Esophagus squamous epithelium (tissue), 4 donors: ENCODE data around the gene SCAMP3.

Source experiments
- CTCF ChIP-seq, 6 experiments: fragments of 450-650 bp in 4 of 6; fragments of 200-600 bp in 2 of 6; sonication (generic) in 2 of 6; IDR thresholded peaks; one replicate each; pipeline ENCODE4 v1.5.1; 2016 to 2019; ENCODE audit warnings: antibody characterized with exemption in 6 of 6, mild to moderate bottlenecking in 4 of 6, moderate library complexity in 4 of 6
- POLR2A ChIP-seq, 4 donors: fragments of 450-650 bp; IDR thresholded peaks; one replicate each; pipeline ENCODE4 v1.6.1; 2017; ENCODE audit warnings: antibody characterized with exemption in 4 of 4, mild to moderate bottlenecking in 4 of 4, moderate library complexity in 3 of 4

GRCh38 chr1:155269381-155269780 lies 7.2 kb upstream of the SCAMP3 start:
- TF ChIP-seq POLR2A (IDR thresholded peaks at IDR 0.05): no peak
- no peak for TF ChIP-seq CTCF (IDR thresholded peaks at IDR 0.05)
